Measurements from ENCODE around the gene POTEB.
"Not testable (repeated sequence)": the region's sequence is repeated elsewhere in the genome, so short reads cannot be mapped to it uniquely, and the experiment has no call there.

POTEB gene

GRCh38 chr15:21877635-21878034, at the start of gene POTEB:
Gene POTEB, minus strand, starts transcription at chr15:21877735. Its CDS starts 489 bp downstream, at chr15:21877246.
- not testable (repeated sequence) for DNase-seq (ENCODE audit: low read depth in 2 of 2)

- DNase-seq (ENCODE audit: low read depth in 2 of 2), result not testable (repeated sequence)
These were observed 13.4 kb upstream of the POTEB start for GRCh38 chr15:21890955-21891354.

DNA sequence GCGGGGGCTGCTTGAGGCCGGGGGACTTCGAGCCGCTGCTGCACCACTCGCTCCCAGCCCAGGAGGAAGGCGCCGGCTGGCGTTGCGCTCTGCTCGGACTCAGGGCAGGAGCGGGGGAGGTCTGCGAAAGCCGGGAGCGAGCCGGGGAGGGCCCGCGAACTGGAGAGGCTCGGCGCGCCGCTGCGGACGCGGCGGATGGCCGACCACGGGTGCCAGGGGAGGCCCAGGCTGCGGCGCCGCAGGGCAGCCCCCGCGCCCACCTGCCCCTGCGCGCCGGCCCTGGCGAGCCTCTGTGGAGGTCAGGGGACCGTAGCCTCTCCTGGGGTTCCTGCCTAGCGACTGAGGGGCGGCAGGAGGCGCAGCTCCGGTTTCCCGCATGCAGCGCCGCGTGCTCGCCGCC, 12.0 kb upstream of the POTEB start:
- not testable (repeated sequence) for DNase-seq (ENCODE audit: low read depth in 2 of 2)

GRCh38 chr15:21838831-21839230, 38.7 kb downstream of the POTEB start:
- DNase-seq (ENCODE audit: low read depth in 2 of 2), result not testable (repeated sequence)
